D721Med (cell line): ENCODE results near the gene NME3.

Experiments
- DNase-seq: peaks from one replicate; pipeline ENCODE4 v3.0.0; 2011; ENCODE audit warnings: low spot score; ENCODE audit not compliant: insufficient read length
- FAIRE-seq: peaks from 2 replicates; lab custom pipeline; 2011; peaks lifted over from hg19 to GRCh38; lab: Jason Lieb, UNC
- TF ChIP-seq, protein P1 (sequence below): IDR thresholded peaks from 2 replicates; pipeline ENCODE4 v1.5.1; 2012; ENCODE audit warnings: mild to moderate bottlenecking, control low read depth; ENCODE audit not compliant: insufficient read depth; ENCODE audit errors: missing control alignments

The NME3 gene

DNA sequence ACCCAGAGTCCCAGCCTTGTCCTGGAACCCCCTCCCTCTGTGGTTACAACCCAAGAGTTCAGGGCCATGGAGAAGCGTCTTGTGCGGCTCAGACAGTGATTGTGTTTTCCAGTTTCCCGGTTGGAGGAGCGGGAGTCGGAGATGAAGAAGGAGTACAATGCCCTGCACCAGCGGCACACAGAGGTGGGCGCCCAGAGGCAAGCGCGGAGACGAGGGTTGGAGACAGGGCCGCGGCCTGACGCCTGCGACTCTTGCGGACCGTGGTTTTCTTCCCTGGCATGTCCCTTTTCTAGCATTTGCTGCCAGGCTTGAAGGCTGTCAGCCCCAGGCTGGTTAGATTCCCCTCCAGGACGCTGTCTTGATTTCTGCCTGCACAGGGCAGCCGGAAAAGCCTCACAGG, 42.3 kb downstream of the NME3 start:
- FAIRE-seq (no peak), DNase-seq (no peak)
- TF ChIP-seq, protein P1, sequence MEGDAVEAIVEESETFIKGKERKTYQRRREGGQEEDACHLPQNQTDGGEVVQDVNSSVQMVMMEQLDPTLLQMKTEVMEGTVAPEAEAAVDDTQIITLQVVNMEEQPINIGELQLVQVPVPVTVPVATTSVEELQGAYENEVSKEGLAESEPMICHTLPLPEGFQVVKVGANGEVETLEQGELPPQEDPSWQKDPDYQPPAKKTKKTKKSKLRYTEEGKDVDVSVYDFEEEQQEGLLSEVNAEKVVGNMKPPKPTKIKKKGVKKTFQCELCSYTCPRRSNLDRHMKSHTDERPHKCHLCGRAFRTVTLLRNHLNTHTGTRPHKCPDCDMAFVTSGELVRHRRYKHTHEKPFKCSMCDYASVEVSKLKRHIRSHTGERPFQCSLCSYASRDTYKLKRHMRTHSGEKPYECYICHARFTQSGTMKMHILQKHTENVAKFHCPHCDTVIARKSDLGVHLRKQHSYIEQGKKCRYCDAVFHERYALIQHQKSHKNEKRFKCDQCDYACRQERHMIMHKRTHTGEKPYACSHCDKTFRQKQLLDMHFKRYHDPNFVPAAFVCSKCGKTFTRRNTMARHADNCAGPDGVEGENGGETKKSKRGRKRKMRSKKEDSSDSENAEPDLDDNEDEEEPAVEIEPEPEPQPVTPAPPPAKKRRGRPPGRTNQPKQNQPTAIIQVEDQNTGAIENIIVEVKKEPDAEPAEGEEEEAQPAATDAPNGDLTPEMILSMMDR: no peak

GRCh38 chr16:1727651-1728624, 43.4 kb downstream of the NME3 start:
- FAIRE-seq: no peak
- no peak for DNase-seq
- TF ChIP-seq, protein P1: no peak

DNA sequence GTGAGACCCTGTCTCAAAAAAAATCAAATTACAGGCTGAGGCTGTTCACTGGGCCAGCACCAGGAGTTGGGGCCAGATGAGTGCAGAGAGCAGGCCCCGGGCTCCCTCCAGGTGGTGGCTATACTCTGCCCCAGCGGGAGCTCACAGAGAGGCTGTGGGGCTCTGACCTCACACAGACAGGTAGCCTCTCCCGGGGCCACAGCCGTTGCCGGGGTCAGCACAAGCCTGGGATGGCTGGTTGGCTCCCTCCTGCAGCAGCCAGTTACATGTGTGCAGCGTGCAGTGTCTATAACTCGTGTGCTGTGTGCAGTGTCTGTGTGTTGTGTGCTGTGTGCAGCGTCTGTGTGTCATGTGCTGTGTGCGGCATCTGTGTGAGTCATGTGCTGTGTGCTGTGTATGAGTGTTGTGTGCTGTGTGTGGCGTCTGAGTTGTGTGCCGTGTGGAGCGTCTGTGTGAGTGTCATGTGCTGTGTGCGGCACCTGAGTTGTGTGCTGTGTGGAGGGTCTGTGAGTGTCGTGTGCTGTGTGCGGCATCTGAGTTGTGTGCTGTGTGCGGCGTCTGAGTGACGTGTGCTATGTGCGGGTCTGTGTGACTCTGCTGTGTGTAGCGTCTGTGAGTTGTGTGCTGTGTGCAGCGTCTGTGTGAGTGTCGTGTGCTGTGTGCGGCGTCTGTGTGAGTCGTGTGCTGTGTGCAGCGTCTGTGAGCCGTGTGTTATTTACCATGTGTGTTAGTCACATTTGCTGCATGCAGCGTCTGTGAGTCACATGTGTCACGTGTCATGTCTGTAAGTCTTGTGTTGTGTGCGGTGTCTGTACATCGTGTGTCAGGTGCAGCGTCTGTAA, 44.5 kb downstream of the NME3 start:
- no peak for DNase-seq
- TF ChIP-seq, protein P1: no peak
- FAIRE-seq: no peak

GRCh38 chr16:1724491-1724890, 46.9 kb downstream of the NME3 start:
- DNase-seq (no peak), FAIRE-seq (no peak)
- TF ChIP-seq, protein P1: no peak

GRCh38 chr16:1723450-1724147, 47.7 kb downstream of the NME3 start:
- TF ChIP-seq, protein P1: peak; percentile 42
- DNase-seq: no peak
- no peak for FAIRE-seq

- TF ChIP-seq, protein P1: no peak
- no peak for FAIRE-seq
These were observed 50.0 kb downstream of the NME3 start for GRCh38 chr16:1721372-1721771.

More at GRCh38 chr16:1721372-1721771, 50.0 kb downstream of the NME3 start:
- DNase-seq: no peak
